RWPE2 (cell line): ENCODE results near the gene CYP1A1.
"Not testable (repeated sequence)": the region's sequence is repeated elsewhere in the genome, so short reads cannot be mapped to it uniquely, and the experiment has no call there.

Experiments used
- ATAC-seq: fragments of 200-7000 bp; cut with Tn5 transposase; 3 replicates; pipeline ENCODE4 v1.9.1; 2021; ENCODE audit warnings: low read depth
- DNase-seq: peaks from one replicate; pipeline ENCODE4 v3.0.0-alpha.2; 2020; ENCODE audit warnings: low spot score
- H3K27ac ChIP-seq: fragments of 450-650 bp; 2 replicates; pipeline ENCODE4 v1.5.1; 2017; ENCODE audit warnings: mild to moderate bottlenecking; ENCODE audit not compliant: poor library complexity, severe bottlenecking
- H3K27me3 ChIP-seq: fragments of 250-450 bp; sonication (Bioruptor Pico); 2 replicates; pipeline ENCODE4 v1.5.1; 2021; ENCODE audit warnings: mild to moderate bottlenecking, moderate library complexity; ENCODE audit not compliant: insufficient read depth, poor library complexity, severe bottlenecking
- H3K36me3 ChIP-seq: fragments of 250-450 bp; sonication (Bioruptor Pico); 2 replicates; pipeline ENCODE4 v1.5.1; 2020; ENCODE audit warnings: low read depth, mild to moderate bottlenecking, moderate library complexity
- H3K4me1 ChIP-seq: fragments of 250-450 bp; sonication (Bioruptor Pico); 2 replicates; pipeline ENCODE4 v1.5.1; 2021; ENCODE audit warnings: mild to moderate bottlenecking, moderate library complexity; ENCODE audit not compliant: insufficient read depth, poor library complexity, severe bottlenecking
- H3K4me3 ChIP-seq: fragments of 250-450 bp; sonication (Bioruptor Pico); 2 replicates; pipeline ENCODE4 v1.5.1; 2021; ENCODE audit warnings: mild to moderate bottlenecking, moderate library complexity; ENCODE audit not compliant: severe bottlenecking
- H3K9me3 ChIP-seq: fragments of 250-450 bp; sonication (Bioruptor Pico); 2 replicates; pipeline ENCODE4 v1.5.1; 2021; ENCODE audit warnings: mild to moderate bottlenecking, moderate library complexity; ENCODE audit not compliant: severe bottlenecking
- CTCF ChIP-seq: fragments of 450-650 bp; IDR thresholded peaks from one replicate; pipeline ENCODE4 v1.5.1; 2017; ENCODE audit warnings: mild to moderate bottlenecking, moderate library complexity; ENCODE audit not compliant: poor library complexity, severe bottlenecking

Gene CYP1A1

DNA sequence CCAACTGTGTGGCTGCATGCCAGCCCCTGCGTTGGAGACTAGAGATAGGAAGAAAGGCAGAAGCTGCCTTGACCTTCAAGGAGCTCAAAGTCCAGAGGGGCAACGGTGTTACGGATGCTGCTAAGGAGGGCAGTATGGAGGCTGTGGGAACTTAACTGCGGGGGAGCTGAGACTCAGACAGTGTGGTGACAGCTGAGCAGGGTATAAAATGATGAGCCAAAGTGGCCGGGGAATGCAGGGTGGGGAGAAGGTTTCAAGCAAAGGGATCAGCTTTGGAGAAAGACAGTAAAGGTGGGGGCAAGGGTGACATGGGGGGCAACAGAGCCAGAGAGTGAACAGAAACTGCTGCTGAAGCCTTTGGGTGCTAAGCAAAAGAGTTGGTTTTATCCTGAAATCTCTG lies 17.1 kb upstream of the CYP1A1 start:
- H3K9me3 ChIP-seq, result no peaks in the 10 kb centered on the region

GRCh38 chr15:74738239-74738638 lies 12.9 kb upstream of the CYP1A1 start:
- H3K27ac ChIP-seq, DNase-seq, H3K36me3 ChIP-seq, ATAC-seq, H3K9me3 ChIP-seq, H3K4me1 ChIP-seq, H3K4me3 ChIP-seq, H3K27me3 ChIP-seq: not testable (repeated sequence)

More for the DNA sequence above, 17.1 kb upstream of the CYP1A1 start:
- Histone ChIP-seq H3K4me1 (no peaks in the 10 kb centered on the region), H3K27ac (no peak overlapping the region), H3K27me3 (no peaks in the 10 kb centered on the region), H3K4me3 (no peak overlapping the region), H3K36me3 (no peaks in the 10 kb centered on the region)
- no peak for DNase-seq
- no peak for TF ChIP-seq CTCF
- no peak for ATAC-seq

DNA sequence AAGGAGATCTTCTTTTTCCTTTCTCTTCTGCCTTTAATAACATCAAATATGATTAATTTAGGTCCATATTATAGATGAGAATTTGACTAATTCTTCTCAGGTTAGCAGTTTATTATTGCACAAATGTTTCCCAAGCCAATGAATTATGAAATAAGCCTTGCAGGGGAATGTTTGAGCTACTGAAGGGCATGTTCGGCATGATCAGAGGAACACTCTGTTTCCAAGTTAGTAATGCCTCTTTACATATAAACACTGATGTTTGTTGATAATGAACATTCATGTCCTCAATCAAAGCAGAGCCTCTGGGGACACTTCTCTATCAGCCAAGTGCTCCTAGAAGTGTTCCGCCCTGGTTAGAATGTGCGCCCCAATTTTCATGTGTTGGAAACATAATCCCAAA lies 10.0 kb upstream of the CYP1A1 start:
- Histone ChIP-seq H3K27me3 (no peaks in the 10 kb centered on the region), H3K27ac (no peak overlapping the region), H3K4me1 (no peaks in the 10 kb centered on the region), H3K4me3 (no peak overlapping the region), H3K9me3 (no peaks in the 10 kb centered on the region), H3K36me3 (no peaks in the 10 kb centered on the region)
- ATAC-seq (no peak), DNase-seq (no peak)
- no peak for TF ChIP-seq CTCF

- Histone ChIP-seq H3K9me3 (no peaks in the 10 kb centered on the region), H3K36me3 (no peaks in the 10 kb centered on the region), H3K4me1 (no peaks in the 10 kb centered on the region), H3K4me3 (no peak overlapping the region), H3K27ac (no peak overlapping the region), H3K27me3 (peaks cover 1% of the 10 kb centered on the region)
- ATAC-seq (no peak), DNase-seq (no peak)
- TF ChIP-seq CTCF, result no peak
These were observed 7.9 kb upstream of the CYP1A1 start for GRCh38 chr15:74733269-74733668.

DNA sequence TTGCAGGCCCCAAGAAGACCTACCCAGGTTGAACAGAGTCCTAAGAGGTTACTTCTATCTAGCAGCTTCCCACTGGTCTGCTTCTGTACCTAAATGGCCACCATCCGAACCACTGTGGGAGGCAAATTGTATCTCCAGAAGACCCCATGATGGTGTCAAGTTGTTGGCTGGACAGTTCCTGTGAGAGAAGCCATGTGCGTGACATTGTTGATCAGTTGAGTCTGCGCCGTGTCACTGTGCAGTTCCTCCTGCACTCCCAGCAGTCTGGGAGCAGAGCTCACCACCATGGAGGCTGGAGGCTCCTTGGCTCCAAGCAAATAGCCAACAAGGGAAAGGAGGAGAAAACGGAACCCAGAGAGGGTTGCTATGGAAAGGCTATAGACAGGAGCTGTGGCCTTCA lies 7.5 kb upstream of the CYP1A1 start:
- no peak for TF ChIP-seq CTCF
- no peak for ATAC-seq
- Histone ChIP-seq H3K27ac (no peak overlapping the region), H3K4me1 (no peaks in the 10 kb centered on the region), H3K4me3 (no peak overlapping the region), H3K9me3 (no peaks in the 10 kb centered on the region), H3K27me3 (peaks cover 5% of the 10 kb centered on the region), H3K36me3 (no peaks in the 10 kb centered on the region)
- no peak for DNase-seq
